Islet of Langerhans (tissue), 1 donor: Measurements from ENCODE around the gene OR5H2.
"Not testable (repeated sequence)": the region's sequence is repeated elsewhere in the genome, so short reads cannot be mapped to it uniquely, and the experiment has no call there.

Experiments used
- FAIRE-seq: peaks from one replicate; lab custom pipeline; 2011; peaks lifted over from hg19 to GRCh38; lab: Jason Lieb, UNC

Gene OR5H2

GRCh38 chr3:98282205-98282604 is at the start of gene OR5H2:
Gene OR5H2 (plus strand): TSS chr3:98282505. CDS start chr3:98282903, 398 bp downstream.
- no peak for FAIRE-seq

DNA sequence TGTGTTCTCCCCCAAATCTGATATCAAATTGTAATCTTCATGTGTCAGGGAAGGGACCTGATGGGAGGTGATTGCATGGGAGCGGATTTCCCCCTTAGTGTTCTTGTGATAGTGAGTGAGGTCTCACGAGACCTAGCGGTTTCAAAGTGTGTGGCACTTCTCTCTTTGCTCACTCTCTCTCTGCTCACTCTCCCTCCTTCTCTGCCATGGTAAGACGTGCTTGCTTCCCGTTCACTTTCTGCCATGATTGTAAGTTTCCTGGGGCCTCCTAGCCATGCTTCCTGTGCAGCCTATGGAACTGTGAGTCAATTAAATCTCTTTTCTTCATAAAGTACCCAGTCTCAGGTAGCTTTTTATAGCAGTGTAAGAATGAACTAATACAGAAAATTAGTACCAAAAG is 48.8 kb upstream of the OR5H2 start:
- no peak for FAIRE-seq

DNA sequence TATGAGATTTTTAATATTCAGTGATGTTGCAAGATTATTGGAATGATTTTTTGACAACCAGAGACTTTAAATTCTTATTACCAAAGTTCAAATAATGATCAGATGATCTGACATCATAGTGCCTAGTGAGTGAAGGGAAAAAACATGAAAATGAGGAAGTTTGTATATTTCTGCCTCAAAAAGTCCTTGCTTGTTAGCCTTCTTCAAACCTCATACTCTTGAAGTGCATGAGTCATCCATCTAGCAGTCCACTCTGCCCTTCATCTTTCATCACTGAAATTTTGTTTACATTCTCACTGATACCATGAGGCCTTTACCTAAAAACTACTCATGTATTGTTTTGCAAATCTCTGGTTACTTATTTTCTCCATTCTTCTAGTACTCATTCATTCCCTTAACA is 42.2 kb upstream of the OR5H2 start:
- no peak for FAIRE-seq

DNA sequence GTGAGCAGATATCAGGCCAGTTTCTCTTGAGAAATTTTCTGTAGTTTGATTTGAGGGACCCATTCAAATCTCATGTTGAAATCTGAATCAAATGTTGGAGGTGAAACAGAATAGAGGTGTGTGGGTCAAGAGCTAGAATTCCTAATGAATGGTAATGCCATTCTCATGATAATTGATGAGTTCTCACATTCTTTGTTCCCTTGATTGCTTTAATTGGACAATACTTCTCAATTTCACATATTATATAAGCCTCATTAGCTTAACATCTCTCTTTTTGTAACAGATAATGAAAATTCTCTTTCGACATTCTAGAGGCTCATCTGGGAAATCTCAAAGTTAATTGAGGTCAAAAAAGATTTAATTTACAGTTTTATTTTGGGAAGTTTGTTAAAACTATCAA is 40.1 kb upstream of the OR5H2 start:
- no peak for FAIRE-seq

DNA sequence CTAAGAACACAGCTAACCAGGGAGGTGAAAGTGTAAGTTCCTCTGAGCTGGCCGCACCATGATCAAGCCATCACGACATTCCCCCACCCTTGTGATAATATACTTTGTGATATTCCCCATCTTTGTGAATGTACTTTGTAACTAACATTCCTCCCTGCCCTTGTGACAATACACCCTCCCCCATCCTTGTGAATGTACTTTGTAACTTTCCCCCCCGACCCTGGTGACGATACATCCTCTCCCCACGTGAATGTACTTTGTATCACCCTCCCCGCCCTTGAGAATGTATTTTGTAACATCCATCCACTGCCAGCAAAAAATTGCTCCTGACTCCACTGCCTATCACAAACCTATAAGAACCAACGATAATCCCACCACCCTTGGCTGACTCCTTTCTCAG is 38.5 kb upstream of the OR5H2 start:
- no peak for FAIRE-seq

DNA sequence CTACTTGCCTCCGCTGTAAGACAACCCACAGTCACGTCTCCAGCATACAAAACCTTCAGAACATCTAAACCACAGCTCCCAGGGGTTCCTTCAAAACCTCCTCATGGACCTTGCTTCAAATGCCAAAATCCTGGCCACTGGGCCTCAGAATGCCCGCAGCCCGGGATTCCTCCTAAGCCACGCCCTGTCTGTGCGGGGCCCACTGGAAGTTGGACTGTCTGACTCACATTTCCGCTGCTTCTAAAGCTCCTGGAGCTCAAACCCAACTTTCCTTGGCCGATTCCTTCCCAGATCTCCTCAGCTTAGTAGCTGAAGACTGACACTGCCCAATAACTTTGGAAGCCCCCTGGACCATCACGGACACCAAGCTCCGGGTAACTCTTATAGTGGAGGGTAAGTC is 36.2 kb upstream of the OR5H2 start:
- no peak for FAIRE-seq

DNA sequence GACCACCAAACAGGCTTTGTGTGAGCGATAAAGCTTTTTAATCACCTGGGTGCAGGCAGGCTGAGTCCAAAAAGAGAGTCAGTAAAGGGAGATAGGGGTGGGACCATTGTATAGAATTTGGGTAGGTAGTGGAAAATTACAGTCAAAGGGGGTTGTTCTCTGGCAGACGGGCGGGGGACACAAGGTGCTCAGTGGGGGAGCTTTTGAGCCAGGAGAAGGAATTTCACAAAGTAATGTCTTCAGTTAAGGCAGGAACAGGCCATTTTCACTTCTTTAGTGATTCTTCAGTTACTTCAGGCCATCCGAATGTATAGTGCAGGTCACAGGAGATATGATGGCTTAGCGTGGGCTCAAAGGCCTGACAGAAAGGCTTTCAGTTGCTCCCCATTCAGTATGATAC is 26.3 kb upstream of the OR5H2 start:
- not testable (repeated sequence) for FAIRE-seq

DNA sequence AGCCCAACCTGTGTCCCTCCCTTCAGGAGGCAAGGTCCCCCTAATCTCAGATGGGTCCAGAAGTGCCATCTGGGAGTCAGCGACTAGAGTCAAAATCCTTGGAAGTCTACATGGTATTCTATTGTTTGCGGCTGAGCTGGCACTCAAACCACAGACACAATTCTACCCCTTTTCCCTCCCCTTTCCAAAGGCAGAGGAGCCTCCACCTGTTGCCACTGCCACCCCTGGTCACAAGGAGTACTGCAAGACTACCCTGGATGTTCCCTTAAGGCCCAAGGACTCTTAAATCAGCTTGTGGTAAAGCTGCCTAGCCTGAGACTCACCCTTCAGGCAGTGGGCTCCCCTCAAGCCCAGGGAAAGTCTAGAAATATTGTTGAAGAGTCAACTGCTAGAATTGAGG is 22.6 kb upstream of the OR5H2 start:
- FAIRE-seq, result no peak

DNA sequence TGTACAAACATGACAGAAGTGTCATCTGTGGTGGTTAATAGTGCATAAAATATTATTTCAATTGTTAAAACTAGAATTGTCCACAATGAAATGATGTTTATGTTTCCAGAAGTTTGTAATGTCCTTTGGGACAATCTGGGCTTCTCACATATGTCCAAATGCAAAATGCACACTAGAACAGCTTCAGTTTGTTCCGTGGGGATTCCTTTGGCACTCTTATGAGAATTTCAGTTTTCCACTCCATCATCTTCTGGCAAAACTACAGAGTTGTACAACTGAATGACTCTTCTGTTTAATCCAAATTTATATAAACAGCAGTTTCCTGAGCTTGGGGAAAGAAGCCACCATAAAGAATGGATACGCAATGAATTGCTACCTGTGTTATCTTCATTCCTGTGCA is 20.3 kb upstream of the OR5H2 start:
- FAIRE-seq, result no peak

GRCh38 chr3:98263944-98264343 is 18.4 kb upstream of the OR5H2 start, which contains the start of gene OR5H6:
Gene OR5H6 (plus strand): TSS chr3:98264244. CDS start chr3:98264333, 89 bp downstream.
- no peak for FAIRE-seq

DNA sequence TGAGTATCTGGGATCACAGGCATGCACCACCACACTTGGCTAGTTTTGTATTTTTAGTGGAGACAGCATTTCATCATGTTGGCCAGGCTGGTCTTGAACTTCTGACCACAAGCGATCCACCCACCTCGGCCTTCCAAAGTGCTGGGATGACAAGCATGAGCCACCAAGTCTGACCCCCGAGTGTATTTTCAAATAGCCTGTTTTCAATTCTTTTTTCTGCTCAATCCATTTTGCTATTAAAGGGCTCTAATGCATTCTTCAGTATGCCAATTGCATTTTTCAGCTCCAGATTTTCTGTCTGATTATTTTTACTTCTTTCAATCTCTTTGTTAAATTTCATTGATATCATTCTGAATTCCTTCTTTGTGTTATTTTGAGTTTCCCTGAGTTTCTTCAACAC is 12.5 kb upstream of the OR5H2 start:
- no peak for FAIRE-seq

DNA sequence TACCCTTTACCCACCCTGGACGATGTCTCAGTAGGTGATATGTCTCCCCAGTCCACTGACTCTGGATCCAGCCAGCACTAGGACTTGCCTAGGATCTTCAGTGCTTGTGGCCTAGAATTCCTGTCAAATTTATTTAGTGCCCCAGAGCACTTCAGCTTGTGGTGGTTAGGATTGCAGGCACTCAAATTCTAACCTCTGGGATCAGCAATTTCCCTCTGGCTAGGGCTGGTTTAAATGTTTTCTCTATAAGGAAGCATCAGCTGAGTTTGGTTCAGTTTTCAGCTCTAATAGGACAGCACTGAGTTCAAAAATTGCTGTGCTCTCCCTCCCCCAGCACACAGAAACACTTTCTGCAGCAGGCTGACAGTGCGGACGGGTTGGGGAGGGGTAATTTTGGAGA is 10.2 kb upstream of the OR5H2 start:
- no peak for FAIRE-seq

DNA sequence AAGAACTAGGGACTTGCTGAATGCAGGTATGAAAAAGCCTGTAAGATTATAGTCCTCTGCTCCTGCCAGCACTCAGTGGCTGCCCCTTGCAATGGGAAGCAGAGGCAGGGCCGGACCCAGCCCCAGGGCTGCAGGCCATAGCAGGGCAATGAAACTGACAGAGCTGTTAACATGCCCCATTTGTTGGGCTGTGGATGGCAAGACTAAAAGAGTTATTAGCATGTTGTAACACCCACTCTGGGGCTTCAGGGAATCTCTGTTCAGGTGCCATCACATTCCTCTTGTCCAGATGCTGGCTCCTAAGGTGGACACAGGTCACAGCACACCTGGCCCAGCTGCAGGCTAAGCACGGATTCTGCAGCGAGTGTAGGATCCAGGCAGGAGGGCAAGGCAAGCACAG is 7.4 kb upstream of the OR5H2 start:
- no peak for FAIRE-seq

DNA sequence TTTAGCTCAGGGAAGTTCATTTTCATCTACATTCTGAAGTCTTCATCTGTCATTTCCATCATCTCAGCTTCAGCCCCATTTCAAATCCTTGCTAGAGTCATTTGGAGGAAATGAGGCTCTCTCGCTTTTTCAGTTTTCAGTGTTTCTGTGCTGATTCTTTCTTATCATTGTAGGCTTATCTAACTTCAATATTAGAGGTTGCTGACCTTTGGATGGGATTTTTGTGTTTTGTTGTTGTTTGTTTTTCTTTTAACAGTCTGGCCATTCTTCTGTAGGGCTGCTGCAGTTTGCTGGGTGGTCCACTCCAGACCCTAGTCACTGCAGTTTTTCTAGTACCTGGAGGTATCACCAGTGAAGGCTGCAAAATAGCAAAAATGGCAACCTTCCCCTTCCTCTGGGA is 8.6 kb downstream of the OR5H2 start:
- no peak for FAIRE-seq

GRCh38 chr3:98291332-98291957 is 9.1 kb downstream of the OR5H2 start:
- no peak for FAIRE-seq

- no peak for FAIRE-seq
These were observed 39.8 kb downstream of the OR5H2 start for GRCh38 chr3:98322101-98322500.

GRCh38 chr3:98322686-98323085 is 40.4 kb downstream of the OR5H2 start:
- FAIRE-seq, result no peak

DNA sequence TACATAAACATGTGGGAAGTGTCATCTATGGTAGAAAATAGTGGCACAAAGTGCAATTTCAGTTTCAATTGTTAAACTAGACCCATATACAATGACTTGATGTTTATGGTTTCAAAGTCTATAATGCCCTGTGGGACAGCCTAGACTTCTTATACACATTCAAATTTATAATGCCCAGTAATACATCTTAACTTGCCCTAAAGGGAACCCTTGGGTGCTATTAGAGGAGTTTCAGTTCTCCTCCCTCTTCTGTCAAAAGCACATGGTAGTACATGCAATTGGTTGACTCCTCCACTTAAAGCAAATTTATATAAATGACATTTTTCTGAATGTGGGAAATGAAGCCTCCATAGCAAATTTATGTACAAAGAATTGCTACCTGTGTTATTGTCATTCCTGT is 41.1 kb downstream of the OR5H2 start:
- FAIRE-seq, result no peak

GRCh38 chr3:98325055-98325454 is 42.8 kb downstream of the OR5H2 start:
- FAIRE-seq, result no peak

GRCh38 chr3:98326105-98326893 is 44.0 kb downstream of the OR5H2 start:
- no peak for FAIRE-seq

DNA sequence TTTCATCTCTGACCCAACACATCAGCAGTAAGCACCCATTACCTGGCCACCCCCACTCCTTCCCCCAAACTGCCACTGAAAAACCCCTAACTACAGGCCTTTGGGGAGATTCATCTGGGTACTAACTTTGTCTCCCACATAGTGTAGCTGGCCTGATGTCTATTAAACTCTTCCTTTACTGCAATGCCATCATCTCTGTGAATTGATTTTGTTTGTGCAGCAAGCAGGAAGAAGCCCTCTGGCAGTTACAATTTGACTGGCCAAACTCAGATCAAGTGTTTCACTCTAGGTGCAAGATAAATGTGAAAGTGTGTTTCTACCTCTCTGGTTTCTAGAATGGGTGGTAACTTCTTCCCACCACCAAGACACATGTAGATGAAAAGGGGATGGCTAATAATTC is 44.6 kb downstream of the OR5H2 start:
- no peak for FAIRE-seq

GRCh38 chr3:98328933-98329332 is 46.6 kb downstream of the OR5H2 start:
- FAIRE-seq, result no peak

DNA sequence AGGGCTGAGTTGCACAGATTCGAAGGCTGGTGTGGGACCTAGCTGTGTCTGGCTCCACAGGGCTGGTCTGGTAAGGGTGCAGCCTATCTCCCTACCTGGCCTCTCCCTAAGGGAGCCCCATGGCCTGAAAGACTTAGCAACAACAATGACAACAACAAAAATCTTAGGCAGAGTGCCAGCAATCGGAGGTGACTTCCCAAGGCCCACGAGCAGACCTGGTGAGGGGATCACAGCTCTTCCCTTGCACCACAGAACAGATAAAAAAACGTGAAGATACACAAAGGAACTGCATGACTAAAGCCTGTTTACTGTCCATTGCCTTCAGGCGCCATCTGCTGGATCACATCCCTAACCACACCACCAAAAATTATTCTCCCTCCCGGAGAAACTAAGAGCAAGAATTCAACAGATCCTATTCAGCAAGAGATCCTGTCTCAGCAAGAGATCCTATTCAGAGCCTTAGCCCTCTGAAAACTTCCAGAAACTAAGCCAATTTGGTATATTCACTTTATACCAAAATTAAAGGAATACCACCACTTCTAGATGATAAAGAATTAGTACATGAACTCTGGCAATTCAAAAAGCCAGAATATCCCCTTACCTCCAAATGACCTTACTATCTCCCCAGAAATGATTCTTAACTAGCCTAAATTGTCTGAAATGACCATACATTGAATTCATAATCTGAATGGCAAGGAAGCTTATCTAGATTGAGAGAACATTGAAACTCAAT is 47.3 kb downstream of the OR5H2 start:
- peak; percentile 96 for FAIRE-seq
